Measurements from ENCODE around the gene MLKL.

MLKL gene

DNA sequence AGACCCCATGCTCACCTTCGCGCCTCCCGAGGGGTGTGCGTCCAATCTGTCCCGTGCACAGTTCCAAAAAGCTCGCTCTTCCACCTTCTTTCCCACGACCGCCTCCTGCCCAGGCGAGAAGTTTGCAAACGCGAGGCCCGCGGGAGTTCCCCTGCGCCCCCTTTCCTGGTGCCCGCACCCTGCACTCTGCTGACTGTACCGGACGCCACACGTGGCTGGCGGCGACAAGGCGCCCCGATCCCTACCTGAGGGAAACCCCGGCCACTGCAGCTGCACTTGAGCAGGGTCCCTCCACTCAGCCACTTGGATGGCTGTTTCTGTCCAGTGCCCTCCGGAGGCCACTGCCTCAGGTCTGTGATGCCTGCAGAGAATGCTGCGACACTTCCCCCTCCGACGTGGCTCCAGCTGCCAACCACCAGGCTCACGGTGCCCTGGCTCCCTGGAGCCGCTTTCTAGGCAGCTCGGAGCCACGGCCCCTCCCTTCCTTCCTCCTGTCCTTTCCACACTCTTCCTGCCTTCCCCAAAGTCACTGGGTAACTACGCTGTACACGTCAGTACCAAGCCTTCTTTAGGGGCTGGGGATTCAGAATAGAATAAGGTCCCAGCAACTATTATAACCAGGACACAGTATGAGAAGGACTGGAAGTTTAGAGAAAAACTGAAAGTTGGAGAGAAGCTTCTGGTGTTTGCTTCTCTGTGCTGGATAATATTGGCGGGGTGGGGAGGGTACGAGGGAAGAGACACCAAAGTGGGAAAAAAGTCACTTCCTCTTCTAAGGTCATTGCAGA, at the start of gene MLKL:
MLKL (minus strand) TSS at position 425 of the 788 bp plus-strand sequence. CDS start 5,105 bp downstream, outside the sequence.
- DNase-seq, result peak; percentile 1 to 55 (median 32)

GRCh38 chr16:74749291-74750055, 48.8 kb upstream of the MLKL start:
- DNase-seq, result no peak

- DNase-seq, result no peak
Measured at GRCh38 chr16:74748616-74749026, 48.0 kb upstream of the MLKL start.

GRCh38 chr16:74747716-74748615, 47.3 kb upstream of the MLKL start:
- no peak for DNase-seq

- DNase-seq, result no peak
Measured at GRCh38 chr16:74745926-74746325, 45.3 kb upstream of the MLKL start.

DNA sequence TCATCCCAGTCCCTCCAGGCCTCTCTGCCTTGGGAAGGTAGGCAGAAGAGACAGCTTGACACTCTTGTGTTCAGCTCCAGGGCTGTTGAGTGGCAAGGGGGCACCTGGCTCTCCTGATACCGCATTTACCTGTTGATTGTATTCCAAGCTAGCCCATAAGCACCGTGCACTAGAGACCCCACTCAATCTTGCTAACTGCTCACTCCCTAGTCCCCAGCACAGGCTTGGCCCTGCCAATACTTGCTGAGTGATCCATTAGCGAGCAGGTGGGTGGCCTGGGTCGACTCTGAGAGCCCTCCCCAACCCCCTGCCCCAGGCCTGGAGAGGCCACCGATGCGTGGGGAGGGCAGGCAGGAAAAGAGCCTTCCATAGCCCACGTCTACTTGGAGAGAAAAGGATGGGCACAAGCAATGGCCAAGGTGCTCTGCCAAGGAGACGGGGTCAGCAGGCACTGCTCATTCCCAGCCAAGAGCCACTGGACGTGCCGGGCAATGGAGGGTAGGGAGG, 44.5 kb upstream of the MLKL start:
- DNase-seq, result no peak

GRCh38 chr16:74744566-74744965, 43.9 kb upstream of the MLKL start:
- no peak for DNase-seq

DNA sequence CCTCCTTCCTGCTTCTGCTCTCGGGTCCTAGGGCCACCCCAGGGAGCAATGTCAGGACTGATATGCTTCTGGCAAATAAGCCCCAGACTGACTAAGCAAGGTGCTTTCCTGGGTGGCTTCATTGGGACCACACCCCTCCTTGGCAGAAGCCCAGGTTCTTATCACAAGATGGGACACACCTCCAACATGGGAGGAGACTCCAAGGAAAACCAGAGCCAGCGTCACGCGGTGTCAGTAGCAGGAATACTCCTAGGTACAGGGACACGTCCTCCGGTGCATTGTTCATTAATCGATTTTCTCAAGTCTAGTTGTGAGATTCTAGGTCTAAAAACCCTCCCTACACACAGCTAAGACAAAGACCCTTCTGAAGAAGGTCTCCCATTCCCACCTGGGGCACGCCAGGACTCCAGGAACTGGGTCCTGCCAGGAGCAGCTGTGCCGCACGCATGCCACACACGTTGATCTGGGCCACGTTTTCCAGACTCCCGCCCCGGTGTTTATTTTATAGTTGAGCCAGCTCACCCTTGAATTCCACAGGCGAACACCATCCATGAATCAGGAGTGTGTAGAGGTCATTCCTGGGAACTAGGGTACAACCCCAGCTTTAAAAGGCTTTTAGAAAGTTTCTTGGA, 43.1 kb upstream of the MLKL start:
- peak; percentile 46 to 81 (median 56) for DNase-seq

GRCh38 chr16:74743045-74743667, 42.5 kb upstream of the MLKL start:
- peak in 1 of 3 experiments; percentile 21 for DNase-seq

GRCh38 chr16:74742051-74742481, 41.4 kb upstream of the MLKL start:
- DNase-seq, result no peak

DNA sequence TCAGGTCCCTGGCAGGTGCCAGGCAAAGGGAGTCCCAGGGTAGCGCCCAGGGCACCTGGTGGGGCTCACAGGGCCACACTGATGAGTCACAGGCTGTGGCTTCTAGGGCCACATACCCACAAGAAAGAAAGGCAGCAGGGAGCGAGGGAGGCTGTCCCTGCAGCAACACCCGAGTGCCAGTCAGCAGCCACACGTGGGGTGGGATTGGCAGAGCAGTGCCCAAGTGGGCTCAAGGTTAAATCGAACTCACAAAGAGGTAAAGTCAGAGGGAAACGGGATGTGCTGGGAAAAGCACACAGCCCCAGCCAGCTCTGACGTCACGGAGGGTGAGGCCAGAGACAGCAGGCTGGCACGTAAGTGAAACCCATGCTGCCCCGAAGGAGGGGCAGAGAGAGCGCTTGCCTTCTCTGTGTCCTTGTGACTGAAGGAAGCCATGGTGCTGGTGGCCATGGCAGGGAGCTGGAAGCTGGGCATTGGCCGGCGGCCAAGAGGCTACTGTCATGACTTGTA, 40.2 kb upstream of the MLKL start:
- no peak for DNase-seq

- DNase-seq, result no peak
Measured at GRCh38 chr16:74739275-74739674, 38.6 kb upstream of the MLKL start.

GRCh38 chr16:74738816-74739215, 38.2 kb upstream of the MLKL start:
- DNase-seq, result no peak

DNA sequence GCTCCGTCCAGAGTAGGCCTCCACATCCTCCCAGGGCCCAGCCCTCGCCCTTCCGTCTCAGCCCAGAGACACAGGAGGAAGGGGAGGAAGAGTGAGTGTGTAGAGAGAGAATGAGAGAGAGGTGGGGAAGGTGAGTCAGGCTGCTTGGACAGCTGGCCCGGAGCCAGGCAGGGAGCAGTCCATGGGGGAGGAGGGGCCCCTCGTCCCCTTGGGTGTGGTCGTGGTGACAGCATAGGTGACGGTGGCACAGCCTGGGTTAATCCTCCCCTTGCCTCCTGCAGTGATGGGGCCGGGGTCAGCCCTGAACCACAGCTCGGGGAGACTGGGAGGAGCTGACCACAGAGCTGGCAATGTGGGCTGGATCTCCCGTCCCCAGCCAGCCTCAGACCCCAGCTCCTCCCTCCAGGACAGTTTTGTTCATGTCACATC, 37.5 kb upstream of the MLKL start:
- DNase-seq, result no peak

DNA sequence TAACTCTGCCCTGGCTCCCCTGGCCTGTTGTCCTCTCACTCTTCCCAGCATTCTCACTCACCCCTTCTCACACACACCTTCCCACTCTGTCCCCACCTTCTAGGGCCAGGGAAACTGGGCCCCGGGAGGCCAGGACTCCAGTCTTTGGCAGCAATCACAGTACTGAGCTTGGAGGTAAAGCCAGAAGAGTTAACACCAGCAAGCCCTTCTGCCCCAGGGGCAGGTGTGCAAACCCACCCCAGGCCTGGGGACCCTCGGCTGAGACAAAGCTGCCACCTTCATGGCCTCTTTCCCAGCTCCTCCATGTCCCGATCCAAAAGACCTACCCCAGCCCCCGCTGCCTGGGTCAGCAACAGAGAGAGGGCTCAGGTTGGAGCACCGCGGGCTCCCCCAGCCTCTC, 36.9 kb upstream of the MLKL start:
- no peak for DNase-seq

GRCh38 chr16:74736531-74737157, 36.0 kb upstream of the MLKL start:
- no peak for DNase-seq

DNA sequence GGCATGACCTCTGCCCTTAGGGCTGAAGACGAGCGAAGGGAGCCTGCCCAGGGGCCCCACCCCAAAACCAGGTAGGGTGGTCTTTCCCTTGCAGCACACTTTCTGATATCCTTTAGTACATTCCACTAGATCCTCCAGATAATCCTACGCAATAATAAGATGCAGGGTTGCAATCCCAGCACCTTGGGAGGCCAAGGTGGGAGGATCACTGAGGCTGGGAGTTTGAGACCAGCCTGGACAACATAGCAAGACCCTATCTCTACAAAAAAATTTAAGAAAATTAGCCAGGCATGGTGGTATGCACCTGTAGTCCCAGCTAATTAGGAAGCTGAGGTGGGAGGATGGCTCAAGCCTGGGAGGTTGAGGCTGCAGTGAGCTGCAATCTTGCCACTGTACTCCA, 34.9 kb upstream of the MLKL start:
- DNase-seq, result no peak

DNA sequence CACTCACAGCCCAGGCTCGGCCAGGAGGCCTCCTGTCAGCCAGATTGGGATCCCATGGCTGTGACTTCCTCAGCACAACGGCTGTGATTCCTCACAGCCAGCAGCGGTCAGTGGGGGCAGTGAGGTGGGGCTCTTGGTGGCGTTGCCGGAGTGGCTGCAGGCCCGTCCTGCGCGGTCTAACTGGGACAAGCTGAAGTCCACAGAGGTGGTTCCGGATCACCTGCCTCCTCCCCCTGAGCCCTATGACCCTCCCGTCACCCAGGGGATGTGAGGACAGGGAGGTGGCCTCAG, 34.4 kb upstream of the MLKL start:
- no peak for DNase-seq

- no peak for DNase-seq
Measured at GRCh38 chr16:74734361-74735161, 33.9 kb upstream of the MLKL start.

GRCh38 chr16:74732707-74733350, 32.2 kb upstream of the MLKL start:
- no peak for DNase-seq
